Prostate gland (tissue), 1 donor: ENCODE measurements around the gene ANO2.

Experiments
- POLR2A ChIP-seq: fragments of 450-650 bp; IDR thresholded peaks from one replicate; pipeline ENCODE4 v1.6.1; 2016; ENCODE audit warnings: antibody characterized with exemption, mild to moderate bottlenecking
- POLR2AphosphoS5 ChIP-seq: sonication (generic); formaldehyde crosslinking; IDR thresholded peaks from one replicate; pipeline ENCODE4 v1.6.1; 2017; ENCODE audit warnings: antibody characterized with exemption

DNA sequence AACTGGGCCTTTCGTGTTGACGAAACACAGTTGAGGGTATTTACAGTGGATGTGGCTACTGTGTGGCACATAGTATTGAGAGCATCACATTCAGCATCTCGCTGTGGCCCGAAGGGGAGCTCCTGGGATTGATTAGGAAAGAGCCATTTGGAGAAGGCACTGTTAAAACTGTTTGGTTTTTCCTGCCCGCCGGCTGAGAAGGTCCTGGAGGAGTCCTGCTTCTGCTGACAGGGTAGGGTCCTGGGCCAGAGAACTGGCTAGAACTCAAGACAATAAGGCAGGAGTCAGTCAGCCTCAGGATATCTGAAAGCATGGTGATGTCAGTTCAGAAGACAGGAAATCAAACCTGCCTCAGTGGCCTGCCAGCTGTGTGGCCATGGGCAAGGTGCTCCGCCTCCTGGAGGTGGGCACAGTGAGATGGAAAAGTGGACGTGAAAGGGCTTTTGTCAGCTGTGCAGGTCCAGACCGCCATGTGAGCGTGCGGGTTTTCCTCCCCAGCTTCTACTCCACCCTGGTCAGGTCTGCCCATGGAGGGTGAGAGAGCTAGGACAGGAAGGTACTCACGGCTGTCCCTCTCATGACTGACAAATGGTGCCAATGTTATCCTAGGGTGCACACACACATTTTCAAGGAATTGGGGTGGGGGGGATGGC lies 420.8 kb downstream of the ANO2 start:
- TF ChIP-seq POLR2AphosphoS5 (no peak), POLR2A (no peak)
